GM23338 (cell line): ENCODE measurements around the gene ARHGEF38. TPM values are rescaled to one million over a fixed set of nuclear protein-coding genes. Genes with fewer than 3 reads are reported as not detected.

Experiments used
- ATAC-seq: fragments of 200-7000 bp; cut with Tn5 transposase; 3 replicates; pipeline ENCODE4 v1.9.1; 2020
- DNase-seq: peaks from one replicate; pipeline ENCODE4 v3.0.0-alpha.2; 2015; ENCODE audit warnings: low spot score
- H2AFZ ChIP-seq: fragments of 200-600 bp; sonication (generic); 2 replicates; pipeline ENCODE4 v1.8.0; 2016; ENCODE audit warnings: antibody characterized with exemption, mild to moderate bottlenecking, moderate library complexity
- H3F3A ChIP-seq: fragments of 200-600 bp; sonication (generic); replicated peaks from 2 replicates; pipeline ENCODE4 v1.8.0; 2017; ENCODE audit warnings: antibody characterized with exemption, mixed run types, low read depth
- H3K27ac ChIP-seq: fragments of 200-600 bp; sonication (generic); 2 replicates; pipeline ENCODE4 v1.6.1; 2016; ENCODE audit warnings: low read depth
- H3K27me3 ChIP-seq: fragments of 200-600 bp; sonication (generic); 2 replicates; pipeline ENCODE4 v1.8.0; 2016; ENCODE audit warnings: mild to moderate bottlenecking, mixed run types, moderate library complexity; ENCODE audit not compliant: insufficient read depth
- H3K36me3 ChIP-seq: fragments of 200-600 bp; sonication (generic); 2 replicates; pipeline ENCODE4 v1.8.0; 2016; ENCODE audit warnings: mild to moderate bottlenecking; ENCODE audit not compliant: insufficient read depth
- H3K4me1 ChIP-seq: fragments of 200-600 bp; sonication (generic); 2 replicates; pipeline ENCODE4 v1.8.0; 2016; ENCODE audit warnings: mild to moderate bottlenecking, moderate library complexity; ENCODE audit not compliant: insufficient read depth
- H3K4me2 ChIP-seq: fragments of 200-600 bp; sonication (generic); 2 replicates; pipeline ENCODE4 v1.7.1; 2017; ENCODE audit warnings: mixed run types
- H3K4me3 ChIP-seq: fragments of 200-600 bp; sonication (generic); 2 replicates; pipeline ENCODE4 v1.6.1; 2016; ENCODE audit warnings: mixed run types
- H3K79me2 ChIP-seq: fragments of 200-600 bp; sonication (generic); replicated peaks from 2 replicates; pipeline ENCODE4 v1.8.0; 2017; ENCODE audit warnings: mild to moderate bottlenecking; ENCODE audit not compliant: insufficient read depth
- H3K9me2 ChIP-seq: fragments of 200-600 bp; sonication (generic); 2 replicates; pipeline ENCODE4 v1.8.0; 2017; ENCODE audit not compliant: insufficient read depth
- H4K20me1 ChIP-seq: fragments of 200-600 bp; sonication (generic); replicated peaks from 2 replicates; pipeline ENCODE4 v1.8.0; 2017; ENCODE audit warnings: mild to moderate bottlenecking; ENCODE audit not compliant: insufficient read depth
- H3K27ac Mint-ChIP-seq: 2 replicates; pipeline ENCODE4 v1.8.0; 2020; ENCODE audit warnings: inconsistent platforms, mild to moderate bottlenecking, moderate library complexity, mixed read lengths
- H3K27me3 Mint-ChIP-seq: 3 replicates; pipeline ENCODE4 v1.8.0; 2022; ENCODE audit warnings: low read depth, mild to moderate bottlenecking, moderate library complexity, mixed read lengths, inconsistent platforms; ENCODE audit not compliant: insufficient read depth, poor library complexity
- H3K36me3 Mint-ChIP-seq: 3 replicates; pipeline ENCODE4 v1.8.0; 2021; ENCODE audit warnings: low read depth, mild to moderate bottlenecking, inconsistent platforms, moderate library complexity, mixed read lengths
- H3K4me1 Mint-ChIP-seq: 3 replicates; pipeline ENCODE4 v1.8.0; 2020; ENCODE audit warnings: mild to moderate bottlenecking, inconsistent platforms, mixed read lengths
- H3K4me3 Mint-ChIP-seq: 3 replicates; pipeline ENCODE4 v1.8.0; 2021; ENCODE audit warnings: moderate library complexity, mild to moderate bottlenecking, inconsistent platforms, mixed read lengths
- H3K9me3 Mint-ChIP-seq: 3 replicates; pipeline ENCODE4 v1.8.0; 2020; ENCODE audit warnings: moderate library complexity, mild to moderate bottlenecking, inconsistent platforms, mixed read lengths
- CREB1 ChIP-seq: fragments of 250-450 bp; sonication (Bioruptor Pico); IDR thresholded peaks from 2 replicates; pipeline ENCODE4 v1.5.0; 2020; ENCODE audit warnings: low read depth, mild to moderate bottlenecking, moderate library complexity
- CTCF ChIP-seq, 2 experiments: fragments of 200-600 bp in 1 of 2; sonication (generic) in 1 of 2; conservative IDR thresholded peaks; 2 replicates each; pipeline versions ENCODE4 v1.5.1 to v1.6.1; 2016 to 2017; ENCODE audit warnings: antibody characterized with exemption in 2 of 2, low read depth in 2 of 2, mild to moderate bottlenecking in 2 of 2, moderate library complexity in 1 of 2
- ETS1 ChIP-seq: IDR thresholded peaks from 2 replicates; pipeline ENCODE4 v1.6.1; 2016; ENCODE audit warnings: antibody characterized with exemption
- EZH2 ChIP-seq: fragments of 200-600 bp; sonication (generic); IDR thresholded peaks from one replicate; pipeline ENCODE4 v1.8.0; 2017; ENCODE audit warnings: antibody characterized with exemption, mild to moderate bottlenecking, low read depth; ENCODE audit not compliant: unreplicated experiment
- EZH2phosphoT487 ChIP-seq: fragments of 200-600 bp; sonication (generic); IDR thresholded peaks from one replicate; pipeline ENCODE4 v1.8.1; 2018; ENCODE audit warnings: antibody characterized with exemption; ENCODE audit not compliant: unreplicated experiment
- JUNB ChIP-seq: IDR thresholded peaks from one replicate; pipeline ENCODE4 v1.6.1; 2016; ENCODE audit warnings: antibody characterized with exemption; ENCODE audit not compliant: unreplicated experiment
- NANOG ChIP-seq: IDR thresholded peaks from 2 replicates; pipeline ENCODE4 v1.6.1; 2016; ENCODE audit warnings: antibody characterized with exemption, borderline replicate concordance
- POLR2AphosphoS5 ChIP-seq: IDR thresholded peaks from 2 replicates; pipeline ENCODE4 v1.6.1; 2016; ENCODE audit warnings: antibody characterized with exemption, low read depth
- REST ChIP-seq: IDR thresholded peaks from one replicate; pipeline ENCODE4 v1.6.1; 2018; ENCODE audit warnings: antibody characterized with exemption; ENCODE audit not compliant: unreplicated experiment
- ZNF114 ChIP-seq: fragments of 250-450 bp; sonication (Bioruptor Pico); IDR thresholded peaks from 2 replicates; pipeline ENCODE4 v1.5.0; 2020; ENCODE audit warnings: mild to moderate bottlenecking, moderate library complexity
- ZNF331 ChIP-seq: fragments of 250-450 bp; sonication (Bioruptor Pico); IDR thresholded peaks from 2 replicates; pipeline ENCODE4 v1.5.0; 2020; ENCODE audit warnings: low read depth, mild to moderate bottlenecking, moderate library complexity
- ZNF462 ChIP-seq: fragments of 250-450 bp; sonication (Bioruptor Pico); IDR thresholded peaks from 2 replicates; pipeline ENCODE4 v1.5.0; 2020; ENCODE audit warnings: mild to moderate bottlenecking, moderate library complexity
- polyA plus RNA-seq: library from polyadenylated mRNA; unstranded; fragments of >200 nt; fragmentation: Nextera tagmentation; extraction: Ambion mirVana; gene quantifications from 2 replicates; pipeline ENCODE4 v1.2.1, GENCODE V29; 2016
- total RNA-seq: library from RNA; depleted of rRNA; stranded (reverse); fragments of >200 nt; shearing (Covaris generic); gene quantifications from 2 replicates; pipeline ENCODE4 v1.2.3, GENCODE V29; 2014

ARHGEF38 gene
- total and polyA plus RNA-seq, 2 experiments from 2014 or later = 0.58 TPM; not detected in 1

GRCh38 chr4:105657117-105657765 lies 104.8 kb downstream of the ARHGEF38 start:
- TF ChIP-seq ZNF114 (CRISPR knock-in tag) (no peak), ZNF462 (no peak), REST (no peak), CTCF (conservative IDR thresholded peaks at IDR 0.05; ENCODE audit: low read depth in 2 of 2) (no peak), NANOG (no peak), CREB1 (CRISPR knock-in tag) (no peak), ZNF331 (CRISPR knock-in tag) (no peak), EZH2 (no peak), JUNB (no peak), ETS1 (no peak), POLR2AphosphoS5 (no peak), EZH2phosphoT487 (no peak)
- no peaks in the 10 kb centered on the region for H3K79me2 ChIP-seq
- H3K9me3 Mint-ChIP-seq = no peaks in the 10 kb centered on the region
- no peak overlapping the region for H3K4me3 ChIP-seq
- no peak overlapping the region for H3K4me2 ChIP-seq
- no peaks in the 10 kb centered on the region for H4K20me1 ChIP-seq
- no peaks in the 10 kb centered on the region for H3K9me2 ChIP-seq
- no peak overlapping the region for H2AFZ ChIP-seq
- H3K4me3 Mint-ChIP-seq = no peak overlapping the region
- no peaks in the 10 kb centered on the region for H3K36me3 Mint-ChIP-seq
- no peaks in the 10 kb centered on the region for H3K27me3 ChIP-seq
- no peak overlapping the region for H3K27ac Mint-ChIP-seq
- DNase-seq (no peak), ATAC-seq (no peak)
- H3K4me1 Mint-ChIP-seq = no peaks in the 10 kb centered on the region
- peaks cover 2% of the 10 kb centered on the region for H3K27me3 Mint-ChIP-seq
- H3K36me3 ChIP-seq = no peaks in the 10 kb centered on the region
- no peak overlapping the region for H3K27ac ChIP-seq
- no peaks in the 10 kb centered on the region for H3F3A ChIP-seq
- no peaks in the 10 kb centered on the region for H3K4me1 ChIP-seq
